GM12878 (cell line): Measurements from ENCODE around the gene ZFC3H1. TPM values are rescaled to one million over a fixed set of nuclear protein-coding genes. Genes with fewer than 3 reads are reported as not detected.

Experiments
- ATAC-seq: fragments of 200-7000 bp; cut with Tn5 transposase; 3 replicates; pipeline ENCODE4 v1.9.1; 2020; ENCODE audit warnings: mild to moderate bottlenecking, moderate library complexity
- BruUV-seq: library from RNA; stranded (reverse); fragments of 400-500 nt; replicated peaks from 2 replicates; lab custom pipeline; 2021; lab: Mats Ljungman, UMichigan
- CTCF ChIA-PET: fragments of 300-600 bp; sonication (Branson Sonifier 250); formaldehyde crosslinking; extraction: SDS; loops from one replicate; lab custom pipeline; 2021; ENCODE audit warnings: inconsistent platforms; lab: Yijun Ruan, JAX
- POLR2A ChIA-PET: fragments of 350-600 bp; formaldehyde crosslinking; extraction: SDS; loops from one replicate; lab custom pipeline; 2021; ENCODE audit warnings: inconsistent platforms; lab: Charles Lee
- RAD21 ChIA-PET: fragments of 300-600 bp; sonication (Branson Sonifier 250); formaldehyde crosslinking; loops from one replicate; lab custom pipeline; 2023; ENCODE audit warnings: antibody characterized with exemption; ENCODE audit not compliant: unreplicated experiment; lab: Charles Lee
- SMC1A ChIA-PET: fragments of 300-600 bp; sonication (Branson Sonifier 250); formaldehyde crosslinking; loops from one replicate; lab custom pipeline; 2023; ENCODE audit not compliant: unreplicated experiment, uncharacterized antibody; lab: Charles Lee
- DNase-seq: peaks from one replicate; pipeline ENCODE4 v3.0.0-alpha.2; 2011; ENCODE audit warnings: low read depth, low spot score
- FAIRE-seq: peaks from 3 replicates; lab custom pipeline; 2011; peaks lifted over from hg19 to GRCh38; lab: Jason Lieb, UNC
- H2AFZ ChIP-seq: 2 replicates; pipeline ENCODE4 v1.6.0; 2011; ENCODE audit warnings: low read depth, low read length, control low read depth; ENCODE audit not compliant: control insufficient read depth
- H3K27ac ChIP-seq: 2 replicates; pipeline ENCODE4 v1.5.1; 2011; ENCODE audit warnings: control low read depth; ENCODE audit not compliant: control insufficient read depth, insufficient read depth
- H3K27me3 ChIP-seq, 2 experiments: replicated peaks in 1 of 2; 2 replicates each; pipeline versions ENCODE4 v1.6.0 to v1.6.1; 2011; ENCODE audit warnings: low read length in 1 of 2; ENCODE audit not compliant: control insufficient read depth in 2 of 2, insufficient read depth in 2 of 2
- H3K36me3 ChIP-seq, 2 experiments: 2 replicates each; pipeline ENCODE4 v1.5.1; 2011; ENCODE audit warnings: low read length in 1 of 2; ENCODE audit not compliant: control insufficient read depth in 2 of 2, insufficient read depth in 2 of 2
- H3K4me1 ChIP-seq: 2 replicates; pipeline ENCODE4 v1.6.1; 2011; ENCODE audit warnings: mild to moderate bottlenecking, low read length, moderate library complexity, mixed read lengths; ENCODE audit not compliant: control insufficient read depth, insufficient read depth
- H3K4me2 ChIP-seq: 2 replicates; pipeline ENCODE4 v1.6.0; 2011; ENCODE audit warnings: control low read depth; ENCODE audit not compliant: control insufficient read depth, insufficient read depth
- H3K4me3 ChIP-seq: fragments of 200-600 bp; sonication (generic); 2 replicates; pipeline ENCODE4 v1.5.1; 2016
- H3K79me2 ChIP-seq: 2 replicates; pipeline ENCODE4 v1.6.0; 2011; ENCODE audit warnings: low read length; ENCODE audit not compliant: control insufficient read depth, insufficient read depth
- H3K9ac ChIP-seq: 2 replicates; pipeline ENCODE4 v1.8.0; 2011; ENCODE audit warnings: low read length, control low read depth, mixed read lengths; ENCODE audit not compliant: control insufficient read depth, insufficient read depth
- H3K9me3 ChIP-seq: replicated peaks from 3 replicates; pipeline ENCODE4 v1.5.1; 2011; ENCODE audit warnings: mild to moderate bottlenecking, low read length; ENCODE audit not compliant: control insufficient read depth, insufficient read depth
- H4K20me1 ChIP-seq: 2 replicates; pipeline ENCODE4 v1.6.0; 2011; ENCODE audit not compliant: control insufficient read depth, insufficient read depth
- EP300 ChIP-seq, 2 experiments: fragments of 150-350 bp in 1 of 2; IDR thresholded peaks; 2 replicates each; pipeline ENCODE4 v1.6.1; 2011 to 2012; ENCODE audit warnings: low read depth in 2 of 2, low read length in 2 of 2, borderline replicate concordance in 1 of 2, improper control_type of control experiment in 1 of 2, inconsistent platforms in 1 of 2; ENCODE audit not compliant: control insufficient read depth in 1 of 2
- FOS ChIP-seq: IDR thresholded peaks from 3 replicates; pipeline ENCODE4 v1.6.1; 2011; ENCODE audit warnings: borderline replicate concordance; ENCODE audit not compliant: insufficient read length; ENCODE audit errors: extremely low read depth
- FOXK2 ChIP-seq: fragments of 450-650 bp; IDR thresholded peaks from 2 replicates; pipeline ENCODE4 v1.6.1; 2017; ENCODE audit warnings: mild to moderate bottlenecking, moderate library complexity
- HDAC2 ChIP-seq: fragments of 200-600 bp; sonication (generic); IDR thresholded peaks from 2 replicates; pipeline ENCODE4 v1.6.1; 2017
- HDAC6 ChIP-seq: fragments of 200-600 bp; sonication (generic); IDR thresholded peaks from one replicate; pipeline ENCODE4 v1.8.0; 2017; ENCODE audit warnings: antibody characterized with exemption; ENCODE audit not compliant: unreplicated experiment
- JUND ChIP-seq: IDR thresholded peaks from 2 replicates; pipeline ENCODE4 v1.6.1; 2012; ENCODE audit warnings: low read depth, mild to moderate bottlenecking, low read length, improper control_type of control experiment, moderate library complexity
- LARP7 ChIP-seq: fragments of 450-650 bp; IDR thresholded peaks from 2 replicates; pipeline ENCODE4 v1.6.1; 2017; ENCODE audit warnings: mild to moderate bottlenecking
- MTA3 ChIP-seq: IDR thresholded peaks from 2 replicates; pipeline ENCODE4 v1.6.1; 2012; ENCODE audit warnings: low read length, inconsistent platforms, borderline replicate concordance
- MXI1 ChIP-seq: fragments of 150-350 bp; IDR thresholded peaks from 2 replicates; pipeline ENCODE4 v1.6.1; 2011; ENCODE audit warnings: low read depth, mild to moderate bottlenecking, inconsistent platforms, low read length, improper control_type of control experiment
- MYB ChIP-seq: fragments of 150-350 bp; IDR thresholded peaks from 2 replicates; pipeline ENCODE4 v1.6.1; 2014; ENCODE audit warnings: mild to moderate bottlenecking, low read depth, low read length, borderline replicate concordance
- NRF1 ChIP-seq: conservative IDR thresholded peaks from 2 replicates; pipeline ENCODE4 v1.6.1; 2011; ENCODE audit warnings: mild to moderate bottlenecking, low read depth, low read length, improper control_type of control experiment
- PML ChIP-seq: IDR thresholded peaks from 2 replicates; pipeline ENCODE4 v1.6.1; 2012; ENCODE audit warnings: low read length, inconsistent platforms
- RCOR1 ChIP-seq: conservative IDR thresholded peaks from 2 replicates; pipeline ENCODE4 v1.6.1; 2012; ENCODE audit warnings: low read depth, low read length, improper control_type of control experiment
- SIN3A ChIP-seq: IDR thresholded peaks from 2 replicates; pipeline ENCODE4 v1.6.1; 2012; ENCODE audit warnings: low read depth, low read length, improper control_type of control experiment
- SP1 ChIP-seq: IDR thresholded peaks from one replicate; pipeline ENCODE4 v1.6.1; 2011; ENCODE audit warnings: low read depth, low read length
- SREBF2 ChIP-seq: IDR thresholded peaks from 2 replicates; pipeline ENCODE4 v1.6.1; 2012; ENCODE audit warnings: mild to moderate bottlenecking, low read length
- TAF1 ChIP-seq: IDR thresholded peaks from 2 replicates; pipeline ENCODE4 v1.6.1; 2011; ENCODE audit warnings: mild to moderate bottlenecking, low read depth, low read length, borderline replicate concordance
- ZBED1 ChIP-seq: IDR thresholded peaks from 2 replicates; pipeline ENCODE4 v1.6.1; 2016; ENCODE audit warnings: borderline replicate concordance
- ZZZ3 ChIP-seq: IDR thresholded peaks from 2 replicates; pipeline ENCODE4 v1.6.1; 2011; ENCODE audit warnings: low read depth; ENCODE audit not compliant: control insufficient read depth, insufficient read length
- WGBS: methylation state at CpG from one replicate; pipeline ENCODE4 v1.1.6; 2016; ENCODE audit warnings: low lambda C conversion rate; ENCODE audit not compliant: insufficient replicate concordance, insufficient coverage; ENCODE audit errors: missing lambda C conversion rate; 5-methylcytosine and 5-hydroxymethylcytosine counted together
- in situ Hi-C: fragments of 300-500 bp; cut with MboI; formaldehyde crosslinking; loops from 9 replicates; pipeline ENCODE4 v1.14.3; 2018; ENCODE audit warnings: mixed read lengths
- intact Hi-C: fragments of 100-400 bp; cut with micrococcal nuclease; formaldehyde crosslinking; loops from one replicate; pipeline ENCODE4 v1.14.2; 2022; ENCODE audit not compliant: unreplicated experiment
- polyA plus RNA-seq, 11 experiments: library from polyadenylated mRNA; depleted of rRNA in 4 of 11; unstranded in 6 of 11; stranded (reverse) in 5 of 11; fragments of >200 nt; fragmentation: Nextera tagmentation in 4 of 11; fragmentation: Illumina TruSeq in 1 of 11; extraction: Ambion mirVana in 4 of 11; extraction: Trizol in 1 of 11; gene quantifications; 1 replicate in 1 of 11; 2 replicates in 10 of 11; pipeline versions ENCODE4 v1.2.1 to v1.2.3, GENCODE V29; 2011 to 2016; ENCODE audit warnings: inconsistent platforms in 2 of 11, missing spikeins in 2 of 11, low read depth in 1 of 11
- total RNA-seq, 4 experiments: library from RNA; depleted of rRNA in 3 of 4; stranded (reverse); fragments of >200 nt in 3 of 4; fragmentation: Illumina TruSeq in 1 of 4; extraction: Trizol in 1 of 4; gene quantifications; 2 replicates each; pipeline versions ENCODE4 v1.2.1 to v1.2.3, GENCODE V29; 2013 to 2021

Gene ZFC3H1
- total and polyA plus RNA-seq, 10 of the 15 experiments (the other 5 are each of a cell fraction or from before 2014, with no cell fraction given), result 11.2 to 88.7 (median 25.9) TPM

GRCh38 chr12:71652656-71653055, 11.0 kb downstream of the ZFC3H1 start:
- ChIA-PET RAD21 (no interaction called here), CTCF (interaction anchor here (1.0 kb wide), 1 partner anchor 16 kb away, joined by 4 read pairs; no protein-coding TSS in a partner anchor), SMC1A (interaction anchor here (0.9 kb wide), 1 partner anchor 11 kb away, joined by 3 read pairs; the partner anchor contains the start of genes THAP2 and ZFC3H1), POLR2A (no interaction called here)
- Histone ChIP-seq H4K20me1 (no peaks in the 10 kb centered on the region), H3K9me3 (peaks cover 17% of the 10 kb centered on the region), H3K4me1 (no peaks in the 10 kb centered on the region), H3K36me3 (peaks cover 0 to 39% of the 10 kb centered on the region in 2 experiments; a peak in 2 of 4 replicates), H3K4me2 (no peak overlapping the region), H3K79me2 (peaks cover 68% of the 10 kb centered on the region), H3K4me3 (no peak overlapping the region), H2AFZ (no peak overlapping the region), H3K27ac (no peak overlapping the region), H3K9ac (no peak overlapping the region), H3K27me3 (no peaks in the 10 kb centered on the region)
- no peak for DNase-seq
- in situ Hi-C loops (no loop called here), intact Hi-C loops (no loop called here)
- FAIRE-seq, result no peak
- BruUV-seq, result TSS peak; percentile 25
- ATAC-seq, result no peak
- no peak for TF ChIP-seq MXI1
- TF ChIP-seq MYB, result no peak
- TF ChIP-seq PML, result no peak
- TF ChIP-seq MTA3, result no peak
- no peak for TF ChIP-seq SREBF2
- TF ChIP-seq ZZZ3, result no peak
- TF ChIP-seq NRF1, result no peak
- TF ChIP-seq HDAC6, result no peak
- TF ChIP-seq RCOR1, result no peak
- TF ChIP-seq HDAC2, result no peak
- TF ChIP-seq FOS, result no peak
- no peak for TF ChIP-seq SIN3A
- no peak for TF ChIP-seq EP300 (IDR thresholded peaks at IDR 0.05; ENCODE audit: borderline replicate concordance in 1 of 2, control insufficient read depth in 1 of 2, low read depth in 2 of 2, low read length in 2 of 2)
- TF ChIP-seq SP1, result no peak
- TF ChIP-seq LARP7, result no peak
- no peak for TF ChIP-seq ZBED1
- no peak for TF ChIP-seq FOXK2
- no peak for TF ChIP-seq JUND
- TF ChIP-seq TAF1, result no peak
- 60% methylated on average over 1 of the region's 1 CpG for WGBS
